Gastroesophageal sphincter (tissue), 4 donors: ENCODE measurements around the gene DDX17. TPM values are rescaled to one million over a fixed set of nuclear protein-coding genes. Genes with fewer than 3 reads are reported as not detected.

Experiments used
- ATAC-seq: fragments of 150-250 bp; one replicate; pipeline ENCODE4 v1.9.1; 2016; ENCODE audit warnings: mild to moderate bottlenecking, moderate library complexity
- H3K27ac ChIP-seq, 4 donors: fragments of 200-600 bp; sonication (generic) in 3 of 4; 1 replicate in 3 of 4; 2 replicates in 1 of 4; pipeline ENCODE4 v1.5.1; 2016 to 2019
- H3K27me3 ChIP-seq: fragments of 200-600 bp; sonication (generic); one replicate; pipeline ENCODE4 v1.5.1; 2019
- H3K36me3 ChIP-seq, 2 donors: fragments of 200-600 bp; sonication (generic); one replicate each; pipeline ENCODE4 v1.5.1; 2019; ENCODE audit warnings: control low read depth in 1 of 2
- H3K4me1 ChIP-seq, 3 donors: fragments of 200-600 bp; sonication (generic); 1 replicate in 2 of 3; 2 replicates in 1 of 3; pipeline ENCODE4 v1.5.1; 2016 to 2019; ENCODE audit warnings: control low read depth in 2 of 3
- H3K4me3 ChIP-seq, 2 donors: fragments of 200-600 bp; sonication (generic); one replicate each; pipeline ENCODE4 v1.5.1; 2019; ENCODE audit warnings: mild to moderate bottlenecking in 1 of 2, moderate library complexity in 1 of 2
- H3K9me3 ChIP-seq, 3 donors: fragments of 200-600 bp; sonication (generic); one replicate each; pipeline ENCODE4 v1.5.1; 2017 to 2019; ENCODE audit warnings: control low read depth in 2 of 3
- EP300 ChIP-seq: sonication (generic); formaldehyde crosslinking; IDR thresholded peaks from one replicate; pipeline ENCODE4 v1.6.1; 2017; ENCODE audit warnings: antibody characterized with exemption, mild to moderate bottlenecking
- POLR2A ChIP-seq, 2 donors: fragments of 450-650 bp; IDR thresholded peaks; one replicate each; pipeline ENCODE4 v1.6.1; 2017; ENCODE audit warnings: antibody characterized with exemption in 2 of 2, mild to moderate bottlenecking in 2 of 2, moderate library complexity in 1 of 2
- POLR2AphosphoS5 ChIP-seq: sonication (generic); formaldehyde crosslinking; IDR thresholded peaks from one replicate; pipeline ENCODE4 v1.6.1; 2017; ENCODE audit warnings: antibody characterized with exemption
- WGBS, 2 donors: methylation state at CpG; one replicate each; pipeline ENCODE4 v1.1.5; 2018; ENCODE audit warnings: low coverage in 1 of 2; 5-methylcytosine and 5-hydroxymethylcytosine counted together
- total RNA-seq, 4 donors: library from RNA; depleted of rRNA; stranded (reverse); fragments of >200 nt; gene quantifications; one replicate each; pipeline ENCODE4 v1.1.0, GENCODE V29; 2016
- TF ChIP-seq, protein P1 (sequence below), 4 experiments: fragments of 200-600 bp in 2 of 4; fragments of 450-650 bp in 2 of 4; sonication (generic) in 1 of 4; IDR thresholded peaks; one replicate each; pipeline ENCODE4 v1.5.1; 2017 to 2019; ENCODE audit warnings: antibody characterized with exemption in 4 of 4, mild to moderate bottlenecking in 2 of 4, moderate library complexity in 2 of 4

DDX17 gene
- total RNA-seq, 4 donors from 2014 or later = 323 to 610 (median 490) TPM

DNA sequence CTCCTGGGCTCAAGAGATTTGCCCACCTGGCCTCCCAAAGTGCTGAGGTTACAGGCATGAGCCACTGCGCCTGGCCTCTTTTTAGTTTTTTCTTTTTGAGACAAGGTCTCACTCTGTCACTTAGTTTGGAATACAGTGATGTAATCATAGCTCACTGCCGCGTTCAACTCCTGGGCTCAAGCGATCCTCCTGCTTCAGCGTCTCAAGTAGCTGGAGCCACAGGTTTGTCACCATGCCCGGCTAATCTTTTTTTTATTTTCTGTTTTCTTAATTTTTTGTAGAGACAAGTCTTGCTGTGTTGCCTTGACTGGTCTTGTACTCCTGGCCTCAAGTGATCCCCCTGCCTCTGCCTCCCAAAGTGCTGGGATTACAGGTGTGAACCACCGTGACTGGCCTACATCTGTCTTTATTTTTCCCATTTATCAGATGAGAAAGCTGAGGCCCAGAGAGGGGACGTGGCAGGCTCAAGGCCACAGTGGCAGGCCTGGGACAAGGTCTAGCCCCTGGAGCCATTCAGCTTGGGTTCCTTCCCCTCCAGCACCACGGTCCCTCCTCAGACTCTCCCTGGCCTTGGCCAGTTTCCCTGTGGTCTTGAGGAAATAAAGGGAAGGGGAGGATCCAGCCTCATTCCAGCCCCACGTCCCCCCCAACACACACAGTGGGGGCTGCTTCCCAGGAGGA is 41.0 kb downstream of the DDX17 start:
- Histone ChIP-seq H3K27me3 (peaks cover 13% of the 10 kb centered on the region), H3K4me1 (peaks cover 0 to 43% (median 19%) of the 10 kb centered on the region in 3 donors), H3K36me3 (no peaks in the 10 kb centered on the region), H3K9me3 (no peaks in the 10 kb centered on the region), H3K4me3 (no peak overlapping the region), H3K27ac (no peak overlapping the region)
- WGBS, 2 donors = 81 to 87% methylated on average over 7 to 8 of the region's 10 CpGs
- no peak for TF ChIP-seq EP300
- no peak for TF ChIP-seq POLR2AphosphoS5
- TF ChIP-seq, protein P1, sequence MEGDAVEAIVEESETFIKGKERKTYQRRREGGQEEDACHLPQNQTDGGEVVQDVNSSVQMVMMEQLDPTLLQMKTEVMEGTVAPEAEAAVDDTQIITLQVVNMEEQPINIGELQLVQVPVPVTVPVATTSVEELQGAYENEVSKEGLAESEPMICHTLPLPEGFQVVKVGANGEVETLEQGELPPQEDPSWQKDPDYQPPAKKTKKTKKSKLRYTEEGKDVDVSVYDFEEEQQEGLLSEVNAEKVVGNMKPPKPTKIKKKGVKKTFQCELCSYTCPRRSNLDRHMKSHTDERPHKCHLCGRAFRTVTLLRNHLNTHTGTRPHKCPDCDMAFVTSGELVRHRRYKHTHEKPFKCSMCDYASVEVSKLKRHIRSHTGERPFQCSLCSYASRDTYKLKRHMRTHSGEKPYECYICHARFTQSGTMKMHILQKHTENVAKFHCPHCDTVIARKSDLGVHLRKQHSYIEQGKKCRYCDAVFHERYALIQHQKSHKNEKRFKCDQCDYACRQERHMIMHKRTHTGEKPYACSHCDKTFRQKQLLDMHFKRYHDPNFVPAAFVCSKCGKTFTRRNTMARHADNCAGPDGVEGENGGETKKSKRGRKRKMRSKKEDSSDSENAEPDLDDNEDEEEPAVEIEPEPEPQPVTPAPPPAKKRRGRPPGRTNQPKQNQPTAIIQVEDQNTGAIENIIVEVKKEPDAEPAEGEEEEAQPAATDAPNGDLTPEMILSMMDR (IDR thresholded peaks at IDR 0.05) = no peak
- no peak for ATAC-seq

DNA sequence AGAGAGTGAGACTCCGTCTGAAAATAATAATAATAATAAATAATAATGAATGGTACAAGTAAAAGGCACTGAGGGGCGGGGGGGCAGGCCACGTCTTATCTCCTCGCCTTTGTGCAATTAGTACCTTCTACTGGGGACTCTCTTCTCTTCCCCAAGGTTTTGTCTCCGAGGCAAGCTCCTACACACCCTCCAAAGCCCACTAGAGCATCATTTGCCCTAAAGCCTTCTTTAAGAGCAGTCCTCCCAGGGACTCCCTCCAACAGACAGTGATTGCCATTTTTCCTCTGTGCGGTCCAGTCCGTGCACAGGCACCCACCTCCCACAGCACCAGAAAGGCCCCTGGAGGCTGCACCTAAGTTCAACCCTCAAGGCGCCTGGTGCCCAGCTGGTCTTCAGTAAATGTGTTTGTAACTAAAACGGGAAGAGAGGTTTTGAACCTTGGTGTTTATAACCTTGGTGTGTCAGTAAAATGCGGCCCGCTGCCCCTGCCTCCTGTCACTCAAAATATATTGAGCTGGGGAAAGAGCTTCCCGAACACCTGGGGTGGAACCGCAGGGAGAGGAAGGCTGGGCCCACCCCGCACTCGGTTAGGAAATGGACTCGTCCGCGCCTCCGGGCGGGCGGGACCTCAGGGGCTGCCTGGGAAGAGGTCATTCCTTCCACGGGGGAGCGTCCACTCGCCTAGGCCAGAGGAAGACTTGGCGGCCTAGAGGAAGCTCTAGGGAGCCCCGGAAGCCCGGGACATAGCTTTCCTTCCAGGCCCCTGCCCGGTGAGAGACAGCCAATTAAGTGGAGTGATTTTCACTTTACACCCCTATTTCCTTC is 42.9 kb downstream of the DDX17 start:
- Histone ChIP-seq H3K36me3 (no peaks in the 10 kb centered on the region), H3K27ac (no peak overlapping the region), H3K27me3 (peaks cover 33% of the 10 kb centered on the region), H3K4me1 (peaks cover 0 to 31% (median 15%) of the 10 kb centered on the region in 3 donors), H3K4me3 (no peak overlapping the region), H3K9me3 (no peaks in the 10 kb centered on the region)
- TF ChIP-seq, protein P1 (IDR thresholded peaks at IDR 0.05) = no peak
- no peak for ATAC-seq
- 64 to 92% methylated on average over 7 to 11 of the region's 28 CpGs for WGBS, 2 donors

DNA sequence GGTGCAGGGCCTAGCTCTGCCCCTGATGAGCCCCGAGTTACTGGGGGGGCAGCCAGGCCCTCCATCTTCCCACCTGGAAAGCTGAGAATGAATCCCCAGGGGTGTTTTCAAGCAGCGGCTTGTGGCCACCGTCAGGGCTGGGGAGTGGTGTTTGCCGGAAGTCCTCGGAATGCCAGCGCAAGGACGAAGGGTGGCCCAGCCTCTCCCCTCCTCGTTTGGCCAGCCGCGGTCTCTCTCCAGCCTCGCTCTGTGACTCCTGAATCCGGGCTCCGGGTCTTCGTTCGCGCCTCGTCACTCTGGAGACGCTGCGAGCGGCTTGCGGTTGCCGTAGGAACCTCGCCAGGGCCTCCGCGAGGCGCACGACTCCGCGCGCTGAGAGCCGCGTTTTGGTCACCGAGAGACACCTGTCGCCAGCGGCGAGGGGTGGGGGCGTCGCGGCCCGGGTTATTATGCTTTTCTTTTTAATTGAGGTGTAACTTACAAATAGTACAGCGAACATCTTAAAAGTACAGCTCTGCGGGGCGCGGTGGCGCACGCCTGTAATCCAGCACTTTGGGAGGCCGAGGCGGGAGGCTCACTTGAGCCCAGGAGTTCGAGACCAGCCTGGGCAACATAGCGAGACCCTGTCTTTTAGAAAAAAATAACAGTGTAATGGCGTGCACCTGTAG is 44.6 kb downstream of the DDX17 start:
- 0 to 80% methylated on average over 1 to 4 of the region's 51 CpGs for WGBS, 2 donors

DNA sequence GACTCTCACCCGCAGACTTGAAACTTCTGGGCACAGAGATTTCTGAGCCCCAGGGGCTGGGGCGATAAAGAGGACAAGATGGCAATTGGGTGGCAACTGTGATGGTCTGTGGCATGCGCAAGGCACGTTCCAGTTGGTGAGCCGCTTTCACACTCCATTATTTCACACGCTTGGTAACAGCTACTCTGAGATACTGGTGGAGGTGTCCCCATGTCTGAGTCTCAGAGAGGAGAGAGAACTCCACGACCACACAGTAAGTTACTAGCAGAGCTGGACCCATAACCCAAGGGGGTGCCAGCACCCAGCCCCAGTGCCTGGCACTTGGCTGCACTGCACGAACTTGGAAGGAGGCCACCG is 45.1 kb downstream of the DDX17 start:
- TF ChIP-seq EP300 (no peak), POLR2AphosphoS5 (no peak), POLR2A (IDR thresholded peaks at IDR 0.05) (no peak)
- TF ChIP-seq, protein P1 (IDR thresholded peaks at IDR 0.05) = no peak
- H3K27me3 ChIP-seq = peaks cover 53% of the 10 kb centered on the region
- WGBS, 2 donors = 39% methylated on average over 6 of the region's 9 CpGs; no CpG with 5 or more reads in 1 of the 2 donors
- H3K4me3 ChIP-seq = peak overlapping the region in 1 of 2 donors; percentile 29
- no peaks in the 10 kb centered on the region for H3K9me3 ChIP-seq
- no peaks in the 10 kb centered on the region for H3K36me3 ChIP-seq
- H3K27ac ChIP-seq = no peak overlapping the region
- peaks cover 0 to 21% (median 9%) of the 10 kb centered on the region in 3 donors for H3K4me1 ChIP-seq
- peak; percentile 31 for ATAC-seq

More for the DNA sequence above, 44.6 kb downstream of the DDX17 start:
- no peaks in the 10 kb centered on the region for H3K9me3 ChIP-seq
- no peak overlapping the region for H3K27ac ChIP-seq
- ATAC-seq = peak; percentile 84
- peaks cover 49% of the 10 kb centered on the region for H3K27me3 ChIP-seq
- peak overlapping the region in 1 of 2 donors; percentile 29 for H3K4me3 ChIP-seq
- TF ChIP-seq, protein P1 (IDR thresholded peaks at IDR 0.05) = peak in 1 of 4 experiments; percentile 38
- TF ChIP-seq EP300 (no peak), POLR2AphosphoS5 (no peak)
- no peaks in the 10 kb centered on the region for H3K36me3 ChIP-seq
- peaks cover 0 to 19% (median 9%) of the 10 kb centered on the region in 3 donors for H3K4me1 ChIP-seq
